ENCODE data around the gene LAMC1.

- TF ChIP-seq CTCF (conservative IDR thresholded peaks at IDR 0.05; ENCODE audit: low read depth, low read length) (no peak), FOS (IDR thresholded peaks at IDR 0.05; ENCODE audit: low read depth, low read length) (no peak), ELK1 (IDR thresholded peaks at IDR 0.05; ENCODE audit: borderline replicate concordance, low read depth, low read length) (no peak), RFX5 (IDR thresholded peaks at IDR 0.05; ENCODE audit: low read depth, low read length) (no peak), BHLHE40 (IDR thresholded peaks at IDR 0.05; ENCODE audit: low read depth, low read length) (no peak), POLR2A (IDR thresholded peaks at IDR 0.05; ENCODE audit: low read depth, low read length) (no peak), MAFK (IDR thresholded peaks at IDR 0.05; ENCODE audit: low read depth, low read length) (no peak), RAD21 (IDR thresholded peaks at IDR 0.05; ENCODE audit: low read length) (no peak), MXI1 (IDR thresholded peaks at IDR 0.05; ENCODE audit: borderline replicate concordance, low read depth, low read length) (no peak)
Observed at GRCh38 chr1:183002267-183002666, 21.0 kb upstream of the LAMC1 start.

Measured in IMR-90 (cell line).